Fibroblast of pulmonary artery (primary cell): Measurements from ENCODE around the gene PABPN1.

Source experiments
- DNase-seq: peaks from one replicate; pipeline ENCODE4 v3.0.0-alpha.2; 2010; ENCODE audit warnings: low read depth
- H3K4me3 ChIP-seq: replicated peaks from 2 replicates; pipeline ENCODE4 v1.5.1; 2011; ENCODE audit warnings: low read depth, mild to moderate bottlenecking, control low read depth, low read length, moderate library complexity
- TF ChIP-seq, protein P1 (sequence below): IDR thresholded peaks from 2 replicates; pipeline ENCODE4 v1.5.1; 2011; ENCODE audit warnings: mild to moderate bottlenecking, control low read depth, low read length, inconsistent platforms; ENCODE audit errors: missing control alignments

Gene PABPN1

DNA sequence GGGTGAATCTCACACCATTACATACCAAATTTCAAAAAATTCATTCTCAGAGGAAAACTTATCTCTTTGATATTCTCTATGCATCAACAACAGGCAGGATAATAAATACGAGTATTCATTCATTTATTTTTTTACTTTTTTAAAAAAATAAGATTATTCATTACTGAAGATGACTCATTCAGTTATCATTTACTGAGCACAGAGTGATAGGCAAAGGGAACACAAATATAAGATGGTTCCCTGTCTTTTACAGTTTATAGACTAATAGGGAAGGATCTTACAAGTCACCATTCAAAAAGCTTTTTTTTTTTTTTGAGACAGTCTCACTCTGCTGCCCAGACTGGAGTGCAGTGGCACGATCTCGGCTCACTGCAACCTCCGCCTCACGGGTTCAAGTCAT is 5.0 kb upstream of the PABPN1 start:
- no peak for DNase-seq
- no peak overlapping the region for H3K4me3 ChIP-seq
- TF ChIP-seq, protein P1, sequence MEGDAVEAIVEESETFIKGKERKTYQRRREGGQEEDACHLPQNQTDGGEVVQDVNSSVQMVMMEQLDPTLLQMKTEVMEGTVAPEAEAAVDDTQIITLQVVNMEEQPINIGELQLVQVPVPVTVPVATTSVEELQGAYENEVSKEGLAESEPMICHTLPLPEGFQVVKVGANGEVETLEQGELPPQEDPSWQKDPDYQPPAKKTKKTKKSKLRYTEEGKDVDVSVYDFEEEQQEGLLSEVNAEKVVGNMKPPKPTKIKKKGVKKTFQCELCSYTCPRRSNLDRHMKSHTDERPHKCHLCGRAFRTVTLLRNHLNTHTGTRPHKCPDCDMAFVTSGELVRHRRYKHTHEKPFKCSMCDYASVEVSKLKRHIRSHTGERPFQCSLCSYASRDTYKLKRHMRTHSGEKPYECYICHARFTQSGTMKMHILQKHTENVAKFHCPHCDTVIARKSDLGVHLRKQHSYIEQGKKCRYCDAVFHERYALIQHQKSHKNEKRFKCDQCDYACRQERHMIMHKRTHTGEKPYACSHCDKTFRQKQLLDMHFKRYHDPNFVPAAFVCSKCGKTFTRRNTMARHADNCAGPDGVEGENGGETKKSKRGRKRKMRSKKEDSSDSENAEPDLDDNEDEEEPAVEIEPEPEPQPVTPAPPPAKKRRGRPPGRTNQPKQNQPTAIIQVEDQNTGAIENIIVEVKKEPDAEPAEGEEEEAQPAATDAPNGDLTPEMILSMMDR = no peak

DNA sequence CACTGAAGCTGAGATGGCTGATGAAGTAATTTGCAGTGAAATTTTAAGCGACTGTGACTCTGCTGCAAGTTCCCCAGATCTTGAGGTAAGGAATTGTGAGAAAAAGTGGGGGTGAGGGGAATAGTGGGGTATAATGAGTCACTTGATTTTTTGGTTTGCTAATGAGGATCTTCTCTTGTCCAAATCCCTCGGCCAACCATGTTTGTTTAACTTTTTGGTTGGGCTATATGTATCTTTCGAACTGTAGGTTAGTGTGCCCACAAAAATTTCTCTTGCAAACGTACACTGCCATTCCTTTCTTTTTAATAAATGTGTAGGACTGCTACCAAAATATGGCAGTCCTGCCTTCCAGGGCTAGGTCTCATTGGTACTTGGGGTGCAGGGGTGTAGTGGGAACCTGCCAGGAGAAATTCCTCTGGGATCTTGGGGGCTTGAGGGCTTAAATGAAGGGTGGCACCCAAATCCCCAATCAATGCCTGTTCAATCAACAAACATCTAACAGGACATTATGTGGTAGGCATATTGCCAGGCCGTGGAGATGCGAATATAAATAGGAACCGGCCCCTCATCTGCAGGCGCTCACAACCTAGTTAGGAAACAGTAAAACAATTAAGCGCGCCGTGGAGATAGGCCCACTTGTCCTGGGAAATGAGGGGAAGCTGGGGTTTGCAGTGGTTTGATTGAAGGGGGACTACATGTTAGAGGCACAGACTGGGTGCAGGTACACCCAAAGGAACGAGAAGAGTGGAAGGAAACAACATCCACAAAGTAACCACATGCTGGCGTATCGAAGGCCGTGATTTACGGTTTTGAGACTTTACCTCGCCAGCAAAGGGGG is 1.3 kb upstream of the PABPN1 start:
- TF ChIP-seq, protein P1 = no peak
- peak overlapping the region; percentile 49 for H3K4me3 ChIP-seq

DNA sequence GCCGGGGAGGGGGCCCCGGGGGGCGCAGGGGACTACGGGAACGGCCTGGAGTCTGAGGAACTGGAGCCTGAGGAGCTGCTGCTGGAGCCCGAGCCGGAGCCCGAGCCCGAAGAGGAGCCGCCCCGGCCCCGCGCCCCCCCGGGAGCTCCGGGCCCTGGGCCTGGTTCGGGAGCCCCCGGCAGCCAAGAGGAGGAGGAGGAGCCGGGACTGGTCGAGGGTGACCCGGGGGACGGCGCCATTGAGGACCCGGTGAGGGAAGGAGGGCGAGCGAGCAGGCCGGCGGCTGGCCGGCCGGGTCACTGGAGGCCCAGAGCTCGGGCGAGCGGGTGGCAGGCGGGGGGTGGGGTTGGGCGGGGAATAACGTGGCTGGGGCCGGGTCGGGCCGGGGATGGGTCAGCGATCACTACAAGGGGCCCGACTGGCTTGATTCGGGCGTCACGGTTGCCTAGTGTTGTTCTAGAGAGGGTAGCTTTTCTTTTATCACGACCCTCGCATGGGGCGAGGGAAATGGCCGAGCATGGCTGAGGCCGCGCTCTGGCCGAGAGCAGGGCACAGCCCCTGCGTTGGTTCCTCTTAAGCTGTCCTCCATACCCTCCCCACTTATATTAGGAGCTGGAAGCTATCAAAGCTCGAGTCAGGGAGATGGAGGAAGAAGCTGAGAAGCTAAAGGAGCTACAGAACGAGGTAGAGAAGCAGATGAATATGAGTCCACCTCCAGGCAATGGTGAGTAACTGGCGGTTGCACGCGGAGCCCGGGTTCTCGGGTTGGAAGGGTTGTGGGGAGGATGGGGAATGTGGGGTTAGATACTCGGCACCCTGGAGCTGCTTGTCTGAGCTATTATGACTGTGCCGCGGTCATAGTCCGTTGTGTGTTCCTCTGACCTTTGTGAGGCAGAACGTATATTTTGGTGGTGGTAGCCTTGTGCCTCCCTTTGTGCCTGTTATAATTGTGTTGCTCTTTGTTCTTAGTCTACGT is 603 bp downstream of the PABPN1 start:
- TF ChIP-seq, protein P1 = no peak
- H3K4me3 ChIP-seq = peak overlapping the region; percentile 89
- peak; percentile 46 for DNase-seq

More for the DNA sequence above, 1.3 kb upstream of the PABPN1 start:
- no peak for DNase-seq

DNA sequence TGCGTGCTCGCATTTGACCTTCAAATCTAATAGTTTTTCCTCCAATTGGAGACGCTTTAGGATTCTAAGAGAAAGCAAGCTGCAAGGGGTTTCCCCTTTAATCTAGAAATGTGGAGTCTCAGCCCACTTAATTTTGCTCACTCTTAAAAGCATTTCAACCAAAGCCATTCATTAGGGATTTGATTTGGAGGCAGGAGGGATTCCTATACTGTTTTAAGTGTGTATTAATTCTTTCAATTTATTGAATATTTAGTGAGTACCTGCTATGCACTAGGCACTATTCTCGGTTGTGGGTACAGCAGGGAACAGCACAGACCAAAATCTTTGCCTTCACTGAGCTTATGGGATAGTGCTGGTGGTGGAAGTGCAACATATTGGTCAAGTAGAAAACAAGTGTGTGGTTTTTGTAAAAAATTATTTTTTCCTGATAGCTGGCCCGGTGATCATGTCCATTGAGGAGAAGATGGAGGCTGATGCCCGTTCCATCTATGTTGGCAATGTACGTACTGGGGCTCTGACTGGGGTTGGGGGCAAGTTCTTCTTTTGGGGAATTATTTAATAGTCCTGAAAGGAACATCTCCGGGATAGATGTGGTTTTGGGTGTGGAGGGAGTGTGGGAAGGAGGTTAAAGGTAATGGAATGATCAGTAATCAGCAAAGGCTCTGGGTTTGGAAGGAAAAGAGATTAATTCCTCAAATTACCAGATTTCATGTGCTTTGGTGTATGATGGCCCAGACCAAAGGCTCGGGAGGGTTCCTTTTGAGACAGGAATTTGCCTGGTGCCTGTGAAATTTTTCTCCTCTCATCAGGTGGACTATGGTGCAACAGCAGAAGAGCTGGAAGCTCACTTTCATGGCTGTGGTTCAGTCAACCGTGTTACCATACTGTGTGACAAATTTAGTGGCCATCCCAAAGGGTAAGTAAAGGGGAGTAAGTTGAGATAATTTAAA is 1.6 kb downstream of the PABPN1 start:
- no peak for DNase-seq
- TF ChIP-seq, protein P1 = no peak
- peak overlapping the region; percentile 89 for H3K4me3 ChIP-seq

DNA sequence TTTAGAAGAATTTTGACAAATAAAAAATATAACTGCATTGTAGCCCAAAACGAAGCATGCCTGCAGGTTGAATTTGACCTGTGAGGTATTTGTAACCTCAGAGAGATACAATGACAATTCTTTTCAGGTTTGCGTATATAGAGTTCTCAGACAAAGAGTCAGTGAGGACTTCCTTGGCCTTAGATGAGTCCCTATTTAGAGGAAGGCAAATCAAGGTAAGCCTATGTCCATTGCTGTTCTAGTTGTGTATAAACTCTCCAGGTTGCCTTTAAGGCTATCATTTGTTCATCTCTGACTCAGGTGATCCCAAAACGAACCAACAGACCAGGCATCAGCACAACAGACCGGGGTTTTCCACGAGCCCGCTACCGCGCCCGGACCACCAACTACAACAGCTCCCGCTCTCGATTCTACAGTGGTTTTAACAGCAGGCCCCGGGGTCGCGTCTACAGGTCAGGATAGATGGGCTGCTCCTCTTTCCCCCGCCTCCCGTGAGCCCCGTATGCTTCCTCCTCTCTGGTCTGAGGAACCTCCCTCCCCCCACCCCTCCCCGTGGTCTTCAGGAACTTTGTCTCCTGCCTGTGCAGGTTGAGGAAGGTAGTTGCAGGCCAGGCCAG is 2.7 kb downstream of the PABPN1 start:
- TF ChIP-seq, protein P1 = no peak
- no peak for DNase-seq
- no peak overlapping the region for H3K4me3 ChIP-seq

DNA sequence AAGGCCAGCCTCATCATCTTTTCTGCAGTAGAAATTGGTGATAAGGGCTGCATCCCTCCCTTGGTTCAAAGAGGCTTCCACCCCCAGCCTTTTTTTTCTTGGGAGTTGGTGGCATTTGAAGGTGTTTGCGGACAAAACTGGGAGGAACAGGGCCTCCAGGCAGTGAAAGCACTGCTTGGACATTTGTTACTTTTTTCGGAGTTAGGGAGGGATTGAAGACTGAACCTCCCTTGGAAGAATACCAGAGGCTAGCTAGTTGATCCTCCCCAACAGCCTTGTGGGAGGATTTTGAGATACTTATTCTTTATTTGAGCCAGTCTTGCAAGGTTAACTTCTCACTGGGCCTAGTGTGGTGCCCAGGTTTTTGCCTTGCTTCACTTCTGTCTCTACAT is 3.2 kb downstream of the PABPN1 start:
- no peak overlapping the region for H3K4me3 ChIP-seq
- TF ChIP-seq, protein P1 = no peak
- no peak for DNase-seq
